GM12878 (cell line): Measurements from ENCODE around the gene ABHD17A. TPM values are rescaled to one million over a fixed set of nuclear protein-coding genes. Genes with fewer than 3 reads are reported as not detected.
"Not testable (repeated sequence)": the region's sequence is repeated elsewhere in the genome, so short reads cannot be mapped to it uniquely, and the experiment has no call there.

Experiments used
- ATAC-seq: fragments of 200-7000 bp; cut with Tn5 transposase; 3 replicates; pipeline ENCODE4 v1.9.1; 2020; ENCODE audit warnings: mild to moderate bottlenecking, moderate library complexity
- BruUV-seq: library from RNA; stranded (reverse); fragments of 400-500 nt; replicated peaks from 2 replicates; lab custom pipeline; 2021; lab: Mats Ljungman, UMichigan
- CTCF ChIA-PET: fragments of 300-600 bp; sonication (Branson Sonifier 250); formaldehyde crosslinking; extraction: SDS; loops from one replicate; lab custom pipeline; 2021; ENCODE audit warnings: inconsistent platforms; lab: Yijun Ruan, JAX
- POLR2A ChIA-PET: fragments of 350-600 bp; formaldehyde crosslinking; extraction: SDS; loops from one replicate; lab custom pipeline; 2021; ENCODE audit warnings: inconsistent platforms; lab: Charles Lee
- RAD21 ChIA-PET: fragments of 300-600 bp; sonication (Branson Sonifier 250); formaldehyde crosslinking; loops from one replicate; lab custom pipeline; 2023; ENCODE audit warnings: antibody characterized with exemption; ENCODE audit not compliant: unreplicated experiment; lab: Charles Lee
- SMC1A ChIA-PET: fragments of 300-600 bp; sonication (Branson Sonifier 250); formaldehyde crosslinking; loops from one replicate; lab custom pipeline; 2023; ENCODE audit not compliant: unreplicated experiment, uncharacterized antibody; lab: Charles Lee
- DNase-seq: peaks from one replicate; pipeline ENCODE4 v3.0.0-alpha.2; 2011; ENCODE audit warnings: low read depth, low spot score
- FAIRE-seq: peaks from 3 replicates; lab custom pipeline; 2011; peaks lifted over from hg19 to GRCh38; lab: Jason Lieb, UNC
- H2AFZ ChIP-seq: 2 replicates; pipeline ENCODE4 v1.6.0; 2011; ENCODE audit warnings: low read depth, low read length, control low read depth; ENCODE audit not compliant: control insufficient read depth
- H3K27ac ChIP-seq: 2 replicates; pipeline ENCODE4 v1.5.1; 2011; ENCODE audit warnings: control low read depth; ENCODE audit not compliant: control insufficient read depth, insufficient read depth
- H3K27me3 ChIP-seq, 2 experiments: replicated peaks in 1 of 2; 2 replicates each; pipeline versions ENCODE4 v1.6.0 to v1.6.1; 2011; ENCODE audit warnings: low read length in 1 of 2; ENCODE audit not compliant: control insufficient read depth in 2 of 2, insufficient read depth in 2 of 2
- H3K36me3 ChIP-seq, 2 experiments: 2 replicates each; pipeline ENCODE4 v1.5.1; 2011; ENCODE audit warnings: low read length in 1 of 2; ENCODE audit not compliant: control insufficient read depth in 2 of 2, insufficient read depth in 2 of 2
- H3K4me1 ChIP-seq: 2 replicates; pipeline ENCODE4 v1.6.1; 2011; ENCODE audit warnings: mild to moderate bottlenecking, low read length, moderate library complexity, mixed read lengths; ENCODE audit not compliant: control insufficient read depth, insufficient read depth
- H3K4me2 ChIP-seq: 2 replicates; pipeline ENCODE4 v1.6.0; 2011; ENCODE audit warnings: control low read depth; ENCODE audit not compliant: control insufficient read depth, insufficient read depth
- H3K4me3 ChIP-seq: fragments of 200-600 bp; sonication (generic); 2 replicates; pipeline ENCODE4 v1.5.1; 2016
- H3K79me2 ChIP-seq: 2 replicates; pipeline ENCODE4 v1.6.0; 2011; ENCODE audit warnings: low read length; ENCODE audit not compliant: control insufficient read depth, insufficient read depth
- H3K9ac ChIP-seq: 2 replicates; pipeline ENCODE4 v1.8.0; 2011; ENCODE audit warnings: low read length, control low read depth, mixed read lengths; ENCODE audit not compliant: control insufficient read depth, insufficient read depth
- H3K9me3 ChIP-seq: replicated peaks from 3 replicates; pipeline ENCODE4 v1.5.1; 2011; ENCODE audit warnings: mild to moderate bottlenecking, low read length; ENCODE audit not compliant: control insufficient read depth, insufficient read depth
- H4K20me1 ChIP-seq: 2 replicates; pipeline ENCODE4 v1.6.0; 2011; ENCODE audit not compliant: control insufficient read depth, insufficient read depth
- CTCF ChIP-seq, 3 experiments: IDR thresholded peaks in 2 of 3; conservative IDR thresholded peaks in 1 of 3; 2 replicates each; pipeline ENCODE4 v1.5.1; 2011; ENCODE audit warnings: low read depth in 3 of 3, low read length in 3 of 3, mild to moderate bottlenecking in 3 of 3, control low read depth in 2 of 3, moderate library complexity in 2 of 3, inconsistent platforms in 1 of 3, mixed read lengths in 1 of 3; ENCODE audit not compliant: control insufficient read depth in 2 of 3, insufficient read depth in 1 of 3; ENCODE audit errors: extremely low read depth in 1 of 3
- FOXM1 ChIP-seq: IDR thresholded peaks from 2 replicates; pipeline ENCODE4 v1.6.1; 2012; ENCODE audit warnings: low read depth, mild to moderate bottlenecking, inconsistent platforms, low read length, moderate library complexity
- NFYB ChIP-seq: IDR thresholded peaks from 2 replicates; pipeline ENCODE4 v1.6.1; 2011; ENCODE audit warnings: low read depth, mild to moderate bottlenecking, low read length, improper control_type of control experiment, moderate library complexity; ENCODE audit not compliant: insufficient read depth
- RFX5 ChIP-seq: IDR thresholded peaks from 2 replicates; pipeline ENCODE4 v1.6.1; 2011; ENCODE audit warnings: low read depth, low read length, improper control_type of control experiment
- SREBF2 ChIP-seq: IDR thresholded peaks from 2 replicates; pipeline ENCODE4 v1.6.1; 2012; ENCODE audit warnings: mild to moderate bottlenecking, low read length
- ZNF384 ChIP-seq: IDR thresholded peaks from 2 replicates; pipeline ENCODE4 v1.6.1; 2012; ENCODE audit warnings: low read depth, mild to moderate bottlenecking, low read length, improper control_type of control experiment, borderline replicate concordance
- WGBS: methylation state at CpG from one replicate; pipeline ENCODE4 v1.1.6; 2016; ENCODE audit warnings: low lambda C conversion rate; ENCODE audit not compliant: insufficient replicate concordance, insufficient coverage; ENCODE audit errors: missing lambda C conversion rate; 5-methylcytosine and 5-hydroxymethylcytosine counted together
- in situ Hi-C: fragments of 300-500 bp; cut with MboI; formaldehyde crosslinking; loops from 9 replicates; pipeline ENCODE4 v1.14.3; 2018; ENCODE audit warnings: mixed read lengths
- intact Hi-C: fragments of 100-400 bp; cut with micrococcal nuclease; formaldehyde crosslinking; loops from one replicate; pipeline ENCODE4 v1.14.2; 2022; ENCODE audit not compliant: unreplicated experiment
- polyA plus RNA-seq, 11 experiments: library from polyadenylated mRNA; depleted of rRNA in 4 of 11; unstranded in 6 of 11; stranded (reverse) in 5 of 11; fragments of >200 nt; fragmentation: Nextera tagmentation in 4 of 11; fragmentation: Illumina TruSeq in 1 of 11; extraction: Ambion mirVana in 4 of 11; extraction: Trizol in 1 of 11; gene quantifications; 1 replicate in 1 of 11; 2 replicates in 10 of 11; pipeline versions ENCODE4 v1.2.1 to v1.2.3, GENCODE V29; 2011 to 2016; ENCODE audit warnings: inconsistent platforms in 2 of 11, missing spikeins in 2 of 11, low read depth in 1 of 11
- total RNA-seq, 4 experiments: library from RNA; depleted of rRNA in 3 of 4; stranded (reverse); fragments of >200 nt in 3 of 4; fragmentation: Illumina TruSeq in 1 of 4; extraction: Trizol in 1 of 4; gene quantifications; 2 replicates each; pipeline versions ENCODE4 v1.2.1 to v1.2.3, GENCODE V29; 2013 to 2021

The ABHD17A gene
- total and polyA plus RNA-seq, 10 of the 15 experiments (the other 5 are each of a cell fraction or from before 2014, with no cell fraction given), result 0.13 to 126 (median 28.8) TPM; not detected in 1

DNA sequence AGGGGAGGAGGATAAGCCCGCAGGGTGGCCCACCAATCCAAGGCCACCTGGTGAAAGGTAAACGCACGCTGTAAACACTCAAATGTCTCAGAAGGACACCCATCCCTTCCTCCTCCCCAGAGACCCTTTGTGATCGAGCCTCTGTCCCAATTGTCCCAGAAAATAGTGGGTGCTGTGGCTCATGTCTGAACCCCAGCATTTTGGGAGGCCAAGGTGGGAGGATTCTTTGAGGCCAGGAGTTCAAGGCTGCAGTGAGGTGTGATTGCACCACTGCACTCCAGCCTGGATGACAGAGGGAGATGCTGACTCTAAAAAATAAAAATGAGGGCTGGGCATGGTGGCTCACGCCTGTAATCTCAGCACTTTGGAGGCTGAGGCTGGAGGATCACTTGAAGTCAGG is 3.1 kb upstream of the ABHD17A start:
- RAD21 ChIA-PET, result no interaction called here
- peaks cover 18% of the 10 kb centered on the region for H3K79me2 ChIP-seq
- no peaks in the 10 kb centered on the region for H3K36me3 ChIP-seq
- WGBS, result 46% methylated on average over 5 of the region's 5 CpGs
- H3K4me2 ChIP-seq, result no peak overlapping the region
- FAIRE-seq (no peak), ATAC-seq (no peak), DNase-seq (no peak)
- H3K27me3 ChIP-seq, result no peaks in the 10 kb centered on the region
- SMC1A ChIA-PET, result no interaction called here
- BruUV-seq, result no TSS peak
- H4K20me1 ChIP-seq, result peaks cover 4% of the 10 kb centered on the region; the same call in 1 of the 2 replicates
- POLR2A ChIA-PET, result no interaction called here
- no peak overlapping the region for H3K27ac ChIP-seq
- no peak overlapping the region for H2AFZ ChIP-seq
- H3K9me3 ChIP-seq, result no peaks in the 10 kb centered on the region
- no peak overlapping the region for H3K4me3 ChIP-seq
- intact Hi-C loops (no loop called here), in situ Hi-C loops (no loop called here)
- no peak overlapping the region for H3K9ac ChIP-seq
- H3K4me1 ChIP-seq, result peaks cover 6% of the 10 kb centered on the region
- CTCF ChIA-PET, result interaction anchor here (0.9 to 1.6 kb wide), 2 partner anchors 9 to 55 kb away, joined by 3 to 5 read pairs; no protein-coding TSS in a partner anchor
- TF ChIP-seq RFX5 (no peak), CTCF (IDR thresholded peaks at IDR 0.05 in 2 of 3, conservative IDR thresholded peaks at IDR 0.05 in 1 of 3; ENCODE audit: control insufficient read depth in 2 of 3, extremely low read depth in 1 of 3, insufficient read depth in 1 of 3, low read depth in 3 of 3, low read length in 3 of 3) (no peak), ZNF384 (no peak), FOXM1 (no peak), NFYB (no peak), SREBF2 (no peak)

DNA sequence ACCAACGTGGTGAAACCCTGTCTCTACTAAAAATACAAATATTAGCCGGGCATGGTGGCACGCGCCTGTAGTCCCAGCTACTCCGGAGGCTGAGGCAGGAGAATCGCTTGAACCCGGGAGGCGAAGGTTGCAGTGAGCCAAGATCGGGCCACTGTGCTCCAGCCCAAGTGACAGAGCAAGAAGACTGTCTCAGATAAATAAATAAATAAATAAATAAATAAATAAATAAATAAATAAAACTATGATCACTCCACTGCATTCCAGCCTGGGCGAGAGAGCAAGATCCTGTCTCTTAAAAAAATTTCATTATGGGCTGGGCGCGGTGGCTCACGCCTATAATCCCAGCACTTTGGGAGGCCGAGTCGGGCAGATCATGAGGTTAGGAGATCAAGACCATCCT is 1.1 kb upstream of the ABHD17A start:
- POLR2A ChIA-PET, result interaction anchor here (0.6 to 1.8 kb wide), 3 partner anchors 10 to 327 kb away, joined by 4 to 12 read pairs (median 11); no protein-coding TSS in a partner anchor
- not testable (repeated sequence) for FAIRE-seq

More for the DNA sequence above, 1.1 kb upstream of the ABHD17A start:
- H2AFZ ChIP-seq, intact Hi-C loops, H3K9ac ChIP-seq, BruUV-seq, H4K20me1 ChIP-seq, H3K4me3 ChIP-seq, H3K27ac ChIP-seq, in situ Hi-C loops, DNase-seq, H3K9me3 ChIP-seq, H3K36me3 ChIP-seq, RAD21 ChIA-PET, H3K27me3 ChIP-seq, H3K4me2 ChIP-seq, ATAC-seq: not testable (repeated sequence)
- Histone ChIP-seq H3K4me1 (peaks cover 21% of the 10 kb centered on the region), H3K79me2 (peaks cover 34% of the 10 kb centered on the region)
- SMC1A ChIA-PET, result interaction anchor here (1.0 kb wide), 1 partner anchor 11 kb away, joined by 3 read pairs; no protein-coding TSS in a partner anchor
- WGBS, result 75% methylated on average over 15 of the region's 15 CpGs
- CTCF ChIA-PET, result interaction anchor here (0.7 to 2.3 kb wide), 3 partner anchors 10 to 20 kb away, joined by 3 to 7 read pairs (median 4); no protein-coding TSS in a partner anchor
